ENCODE data around the gene INHBE. TPM values are rescaled to one million over a fixed set of nuclear protein-coding genes. Genes with fewer than 3 reads are reported as not detected.
"Not testable (repeated sequence)": the region's sequence is repeated elsewhere in the genome, so short reads cannot be mapped to it uniquely, and the experiment has no call there.

Gene INHBE, protein sequence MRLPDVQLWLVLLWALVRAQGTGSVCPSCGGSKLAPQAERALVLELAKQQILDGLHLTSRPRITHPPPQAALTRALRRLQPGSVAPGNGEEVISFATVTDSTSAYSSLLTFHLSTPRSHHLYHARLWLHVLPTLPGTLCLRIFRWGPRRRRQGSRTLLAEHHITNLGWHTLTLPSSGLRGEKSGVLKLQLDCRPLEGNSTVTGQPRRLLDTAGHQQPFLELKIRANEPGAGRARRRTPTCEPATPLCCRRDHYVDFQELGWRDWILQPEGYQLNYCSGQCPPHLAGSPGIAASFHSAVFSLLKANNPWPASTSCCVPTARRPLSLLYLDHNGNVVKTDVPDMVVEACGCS
- under 1 TPM in 2 of 3 donors, not detected in 1; 0.24 to 0.27 TPM for total RNA-seq

DNA sequence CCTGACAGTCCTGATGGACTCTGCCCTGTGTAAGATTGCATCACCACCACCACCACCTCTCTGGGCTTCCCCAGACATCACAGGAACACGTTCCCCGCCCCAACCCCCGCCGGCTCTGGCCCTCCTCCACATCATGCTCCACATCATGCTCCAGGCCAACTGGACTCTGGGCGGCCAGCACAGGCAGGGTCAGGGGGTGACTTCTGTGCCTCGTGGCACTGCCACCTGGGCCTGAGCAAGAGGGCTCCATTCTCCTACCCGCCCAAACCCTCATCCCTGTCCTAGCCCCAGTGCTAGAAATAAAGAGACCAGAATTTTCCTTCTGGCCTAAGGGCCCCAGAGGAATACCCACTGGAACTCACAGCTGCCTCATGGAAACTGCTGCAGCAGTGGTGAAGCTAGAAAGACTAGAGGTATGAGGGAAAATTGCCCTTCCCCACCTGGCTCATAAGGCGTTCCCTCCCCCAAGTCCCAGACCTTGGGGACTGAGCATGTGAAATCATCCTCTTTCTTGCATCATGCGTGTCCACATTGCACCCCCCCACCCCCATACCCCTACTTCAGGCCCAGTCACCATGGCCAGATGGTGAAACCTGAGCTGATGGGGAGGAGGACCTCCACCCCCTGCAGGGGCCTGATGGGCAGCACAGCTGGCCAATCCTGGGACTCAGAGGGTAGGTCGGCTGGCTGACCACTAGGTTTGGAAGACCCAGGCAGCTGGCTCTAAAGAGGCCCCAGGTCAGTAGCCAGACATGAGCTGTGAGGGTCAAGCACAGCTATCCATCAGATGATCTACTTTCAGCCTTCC lies at the start of gene INHBE:
INHBE (plus strand) TSS at position 742 of the 808 bp plus-strand sequence. CDS start 230 bp downstream, outside the sequence.
- Mint-ChIP-seq H3K4me1 (ENCODE audit: low read depth) (peaks cover 16% of the 10 kb centered on the region), H3K36me3 (ENCODE audit: insufficient read depth) (no peaks in the 10 kb centered on the region), H3K9me3 (no peaks in the 10 kb centered on the region), H3K27me3 (ENCODE audit: low read depth) (peaks cover 6% of the 10 kb centered on the region), H3K4me3 (peak within 1 kb of the TSS; percentile 68)
- ATAC-seq = no peak
- DNase-seq = no peak

DNA sequence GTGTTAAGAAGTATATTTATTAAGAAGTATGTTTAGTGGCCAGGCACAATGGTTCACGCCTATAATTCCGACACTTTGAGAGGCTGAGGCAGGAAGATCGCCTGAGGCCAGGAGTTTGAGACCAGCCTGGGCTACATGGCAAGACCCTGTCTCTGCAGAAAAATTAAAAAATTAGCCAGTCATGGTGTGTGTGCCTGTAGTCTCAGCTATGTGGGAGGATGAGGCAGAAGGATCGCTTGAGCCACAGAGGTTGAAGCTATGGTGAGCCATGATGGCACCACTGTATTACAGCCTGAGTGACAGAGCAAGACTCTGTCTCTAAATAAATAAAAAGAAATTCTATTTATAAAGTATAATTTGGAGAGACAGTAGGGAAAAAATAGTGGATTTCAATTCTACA lies 44.6 kb upstream of the INHBE start:
- H3K4me3 Mint-ChIP-seq = no peak overlapping the region
- peaks cover 29% of the 10 kb centered on the region for H3K4me1 Mint-ChIP-seq (ENCODE audit: low read depth)
- no peak for ATAC-seq
- DNase-seq = no peak
- peaks cover 4% of the 10 kb centered on the region for H3K36me3 Mint-ChIP-seq (ENCODE audit: insufficient read depth)
- no peaks in the 10 kb centered on the region for H3K27me3 Mint-ChIP-seq (ENCODE audit: low read depth)
- no peaks in the 10 kb centered on the region for H3K9me3 Mint-ChIP-seq

DNA sequence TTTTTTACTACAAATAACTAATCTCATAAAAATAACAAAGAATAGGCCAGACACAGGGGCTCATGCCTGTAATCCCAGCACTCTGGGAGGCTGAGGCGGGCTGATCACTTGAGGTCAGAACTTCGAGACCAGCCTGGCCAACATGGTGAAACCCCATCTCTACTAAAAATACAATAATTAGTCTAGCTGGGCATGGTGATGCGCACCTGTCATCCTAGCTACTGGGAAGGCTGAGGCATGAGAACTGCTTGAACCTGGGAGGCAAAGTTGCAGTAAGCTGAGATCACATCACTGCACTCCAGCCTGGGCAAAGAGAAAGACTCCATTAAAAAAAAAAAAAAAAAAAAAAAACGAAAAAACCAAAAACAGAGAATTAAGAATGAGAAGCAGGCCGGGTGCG lies 40.9 kb upstream of the INHBE start:
- H3K36me3 Mint-ChIP-seq (ENCODE audit: insufficient read depth) = peaks cover 11% of the 10 kb centered on the region
- not testable (repeated sequence) for DNase-seq; H3K9me3 Mint-ChIP-seq; H3K4me3 Mint-ChIP-seq; H3K27me3 Mint-ChIP-seq (ENCODE audit: low read depth); ATAC-seq
- peaks cover 42% of the 10 kb centered on the region for H3K4me1 Mint-ChIP-seq (ENCODE audit: low read depth)

DNA sequence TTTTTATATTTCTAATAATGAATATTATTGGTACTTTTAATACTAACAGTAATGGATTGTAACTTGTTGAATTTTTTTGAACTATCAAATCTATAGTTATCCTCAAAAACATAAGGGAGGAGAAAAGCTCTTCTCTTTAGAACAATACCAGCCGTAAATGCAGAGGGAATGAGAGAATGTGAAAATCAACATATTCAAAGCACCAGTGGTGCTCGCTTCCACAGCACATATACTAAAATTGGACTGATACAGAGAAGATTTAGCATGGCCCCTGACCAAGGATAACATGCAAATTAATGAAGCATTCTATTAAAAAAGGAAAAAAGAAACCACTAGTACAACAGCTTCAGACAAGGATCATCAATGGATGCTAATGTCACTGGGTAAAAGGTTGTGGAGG lies 40.0 kb upstream of the INHBE start:
- H3K4me1 Mint-ChIP-seq (ENCODE audit: low read depth) = peaks cover 43% of the 10 kb centered on the region
- no peak overlapping the region for H3K4me3 Mint-ChIP-seq
- no peak for ATAC-seq
- no peak for DNase-seq
- H3K36me3 Mint-ChIP-seq (ENCODE audit: insufficient read depth) = peaks cover 11% of the 10 kb centered on the region
- no peaks in the 10 kb centered on the region for H3K27me3 Mint-ChIP-seq (ENCODE audit: low read depth)
- H3K9me3 Mint-ChIP-seq = no peaks in the 10 kb centered on the region

DNA sequence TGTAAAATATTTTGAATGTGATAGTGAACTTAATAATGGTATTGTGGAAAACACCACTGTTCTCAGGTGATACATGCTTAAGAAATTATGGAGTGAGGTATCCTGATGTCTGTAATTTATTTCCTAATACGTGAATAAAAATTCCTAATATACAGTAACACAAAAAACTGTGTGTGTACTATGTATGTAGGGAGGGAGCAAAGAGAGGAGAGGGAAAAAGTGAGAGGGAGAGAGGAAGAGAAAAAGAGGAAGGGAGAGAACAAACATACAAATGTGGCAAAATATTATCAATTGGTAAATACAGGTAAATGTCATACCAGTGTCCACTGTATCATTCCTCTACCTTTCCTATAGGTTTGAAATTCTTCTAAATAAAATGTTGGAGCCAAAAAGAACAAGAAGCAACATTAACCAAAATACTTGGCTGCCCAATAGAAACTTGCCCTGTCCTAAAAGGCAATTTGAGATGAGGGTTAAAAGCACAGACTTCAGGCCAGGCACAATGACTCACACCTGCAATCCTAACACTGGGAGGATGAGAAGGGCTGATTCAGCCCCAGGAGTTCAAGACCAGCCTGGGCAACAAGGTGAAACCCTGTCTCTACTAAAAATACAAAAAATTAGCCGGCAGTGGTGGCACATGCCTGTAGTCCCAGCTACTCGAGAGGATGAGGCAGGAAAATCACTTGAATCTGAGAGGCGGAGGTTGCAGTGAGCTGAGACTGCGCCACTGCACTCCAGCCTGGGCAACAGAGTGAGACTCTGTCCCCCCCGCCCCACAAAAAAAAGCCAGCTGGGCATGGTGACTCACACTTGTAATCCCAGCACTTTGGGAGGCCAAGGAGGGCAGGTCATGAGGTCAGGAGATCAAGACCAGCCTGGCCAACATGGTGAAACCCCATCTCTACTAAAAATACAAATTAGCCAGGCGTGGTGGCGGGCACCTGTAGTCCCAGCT lies 38.8 kb upstream of the INHBE start:
- Mint-ChIP-seq H3K27me3 (ENCODE audit: low read depth) (no peaks in the 10 kb centered on the region), H3K4me3 (no peak overlapping the region), H3K9me3 (no peaks in the 10 kb centered on the region), H3K4me1 (ENCODE audit: low read depth) (peaks cover 43% of the 10 kb centered on the region), H3K36me3 (ENCODE audit: insufficient read depth) (peaks cover 18% of the 10 kb centered on the region)
- no peak for ATAC-seq
- DNase-seq = no peak

DNA sequence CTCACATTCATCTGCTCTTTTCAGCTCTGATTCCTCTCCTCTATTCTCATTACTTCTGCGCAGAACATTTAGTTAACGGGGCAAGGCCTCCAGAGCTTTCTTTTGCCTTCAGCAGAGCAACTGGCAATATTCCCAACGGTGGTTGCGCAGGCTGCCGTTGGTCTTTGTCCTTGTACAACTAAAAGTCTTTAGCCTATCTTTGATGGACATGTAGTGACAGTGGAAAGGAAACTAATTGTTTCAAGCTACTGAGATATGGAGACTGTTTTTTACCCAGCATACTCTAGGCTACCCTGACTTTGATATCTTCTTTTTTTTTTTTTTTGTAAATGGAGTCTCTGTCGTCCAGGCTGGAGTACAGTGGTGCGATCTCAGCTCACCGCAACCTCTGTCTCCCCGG lies 36.9 kb upstream of the INHBE start:
- Mint-ChIP-seq H3K36me3 (ENCODE audit: insufficient read depth) (peaks cover 16% of the 10 kb centered on the region), H3K4me1 (ENCODE audit: low read depth) (peaks cover 39% of the 10 kb centered on the region), H3K9me3 (no peaks in the 10 kb centered on the region), H3K4me3 (no peak overlapping the region), H3K27me3 (ENCODE audit: low read depth) (no peaks in the 10 kb centered on the region)
- ATAC-seq = no peak
- no peak for DNase-seq

DNA sequence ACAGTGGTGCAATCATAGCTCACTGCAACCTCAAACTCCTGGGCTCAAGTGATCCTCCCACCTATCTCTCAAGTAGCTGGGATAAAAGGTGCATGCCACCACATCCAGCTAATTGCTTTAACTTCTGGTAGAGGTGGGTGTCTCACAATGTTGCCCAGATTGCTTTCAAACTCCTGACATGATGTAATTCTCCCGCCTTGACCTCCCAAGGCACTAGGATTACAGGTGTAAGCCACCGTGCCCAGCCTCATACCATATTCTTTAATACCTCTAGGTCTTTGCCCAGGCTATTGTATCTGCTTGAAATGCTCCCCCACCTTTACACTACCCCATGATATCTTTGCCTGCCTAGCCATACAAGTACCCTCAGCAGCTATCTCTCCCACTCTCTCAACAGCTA lies 35.6 kb upstream of the INHBE start:
- H3K27me3 Mint-ChIP-seq (ENCODE audit: low read depth) = no peaks in the 10 kb centered on the region
- ATAC-seq (no peak), DNase-seq (no peak)
- H3K4me3 Mint-ChIP-seq = no peak overlapping the region
- no peaks in the 10 kb centered on the region for H3K9me3 Mint-ChIP-seq
- peaks cover 18% of the 10 kb centered on the region for H3K36me3 Mint-ChIP-seq (ENCODE audit: insufficient read depth)
- peaks cover 40% of the 10 kb centered on the region for H3K4me1 Mint-ChIP-seq (ENCODE audit: low read depth)

DNA sequence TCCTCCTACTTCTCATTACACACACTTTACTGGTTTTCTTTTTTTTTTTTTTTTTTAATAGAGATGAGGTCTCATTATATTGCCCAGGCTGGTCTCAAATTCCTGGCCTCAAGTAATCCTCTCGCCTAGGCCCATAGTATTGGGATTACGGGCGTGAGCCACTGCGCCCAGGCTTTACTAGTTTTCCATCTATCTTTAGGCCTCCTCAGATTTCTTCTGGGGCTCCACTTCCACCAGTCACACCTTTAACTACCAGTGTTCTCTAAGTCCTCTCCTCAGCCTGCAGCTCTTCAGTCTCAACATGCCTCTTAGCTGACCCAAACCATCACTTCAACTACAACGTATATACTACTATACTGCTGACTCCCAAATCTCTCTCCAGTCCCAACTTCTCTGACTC lies 34.6 kb upstream of the INHBE start:
- Mint-ChIP-seq H3K36me3 (ENCODE audit: insufficient read depth) (peaks cover 19% of the 10 kb centered on the region), H3K27me3 (ENCODE audit: low read depth) (no peaks in the 10 kb centered on the region), H3K9me3 (no peaks in the 10 kb centered on the region), H3K4me1 (ENCODE audit: low read depth) (peaks cover 36% of the 10 kb centered on the region), H3K4me3 (no peak overlapping the region)
- DNase-seq = no peak
- no peak for ATAC-seq

DNA sequence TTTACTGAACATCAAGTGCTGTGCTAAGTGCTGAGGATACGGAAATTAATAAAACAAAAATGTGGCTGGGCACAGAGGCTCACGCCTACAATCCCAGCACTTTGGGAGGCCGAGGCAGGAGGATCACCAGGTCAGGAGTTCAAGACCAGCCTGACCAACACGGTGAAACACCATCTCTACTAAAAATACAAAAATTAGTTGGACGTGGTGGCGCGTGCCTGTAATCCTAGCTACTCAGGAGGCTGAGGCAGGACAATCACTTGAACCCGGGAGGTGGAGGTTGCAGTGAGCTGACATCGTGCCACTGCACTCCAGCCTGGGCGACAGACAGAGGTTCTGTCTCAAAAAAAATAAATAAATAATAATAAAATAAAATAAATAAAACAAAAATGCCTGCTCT lies 28.2 kb upstream of the INHBE start:
- H3K27me3 Mint-ChIP-seq (ENCODE audit: low read depth) = not testable (repeated sequence)

DNA sequence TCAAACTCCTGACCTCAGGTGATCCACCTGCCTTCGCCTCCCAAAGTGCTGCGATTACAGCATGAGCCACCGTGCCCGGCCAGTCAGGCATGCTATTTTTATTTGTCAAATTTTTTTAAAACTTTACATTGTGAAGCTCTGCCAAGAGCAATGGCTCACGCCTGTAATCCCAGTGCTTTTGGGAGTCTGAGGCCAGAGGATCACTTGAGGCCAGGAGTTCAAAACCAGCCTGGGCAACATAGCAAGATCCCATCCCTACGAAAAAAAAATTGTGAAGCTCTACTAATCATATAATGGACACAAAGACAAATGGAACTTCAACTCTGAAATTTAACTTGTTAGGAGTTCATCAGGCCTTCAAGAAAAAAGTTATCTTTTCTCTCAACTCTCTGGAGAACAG lies 26.1 kb upstream of the INHBE start:
- ATAC-seq = no peak
- Mint-ChIP-seq H3K36me3 (ENCODE audit: insufficient read depth) (peaks cover 3% of the 10 kb centered on the region), H3K27me3 (ENCODE audit: low read depth) (no peaks in the 10 kb centered on the region), H3K9me3 (no peaks in the 10 kb centered on the region), H3K4me1 (ENCODE audit: low read depth) (peaks cover 37% of the 10 kb centered on the region), H3K4me3 (peak overlapping the region; percentile 99)
- no peak for DNase-seq

More for the DNA sequence above, 28.2 kb upstream of the INHBE start:
- not testable (repeated sequence) for DNase-seq; H3K36me3 Mint-ChIP-seq (ENCODE audit: insufficient read depth); H3K4me3 Mint-ChIP-seq; ATAC-seq; H3K9me3 Mint-ChIP-seq
- H3K4me1 Mint-ChIP-seq (ENCODE audit: low read depth) = peaks cover 39% of the 10 kb centered on the region

DNA sequence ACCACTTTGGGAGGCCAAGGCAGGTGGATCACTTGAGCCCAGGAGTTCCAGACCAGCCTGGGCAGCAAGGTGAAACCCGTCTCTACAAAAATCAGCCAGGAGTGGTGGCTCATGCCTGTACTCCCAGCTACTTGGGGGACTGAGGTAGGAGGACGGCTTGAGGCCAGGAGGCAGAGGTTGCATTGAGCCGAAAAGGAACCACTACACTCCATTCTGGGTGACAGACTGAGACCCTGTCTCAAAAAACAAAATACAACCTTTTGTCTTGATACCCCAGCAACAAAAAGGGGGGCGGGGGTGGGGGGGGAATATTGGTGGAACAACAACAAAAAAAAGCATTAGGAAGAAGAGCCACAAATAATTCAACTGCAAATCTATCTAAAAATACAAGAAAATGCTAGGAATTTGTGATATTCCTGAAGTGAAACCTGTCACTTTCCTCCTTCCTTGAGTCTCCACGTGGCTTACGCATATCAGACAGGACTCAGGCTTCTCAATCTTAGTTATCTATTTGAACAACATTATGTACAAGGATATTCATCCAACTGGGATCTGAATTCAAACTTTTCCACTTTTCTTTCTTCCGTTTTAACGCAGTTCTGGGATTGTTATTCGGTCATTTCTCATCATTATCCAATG lies 25.5 kb upstream of the INHBE start:
- Mint-ChIP-seq H3K36me3 (ENCODE audit: insufficient read depth) (no peaks in the 10 kb centered on the region), H3K27me3 (ENCODE audit: low read depth) (no peaks in the 10 kb centered on the region), H3K9me3 (no peaks in the 10 kb centered on the region), H3K4me1 (ENCODE audit: low read depth) (peaks cover 35% of the 10 kb centered on the region), H3K4me3 (peak overlapping the region; percentile 99)
- no peak for ATAC-seq
- DNase-seq = no peak

DNA sequence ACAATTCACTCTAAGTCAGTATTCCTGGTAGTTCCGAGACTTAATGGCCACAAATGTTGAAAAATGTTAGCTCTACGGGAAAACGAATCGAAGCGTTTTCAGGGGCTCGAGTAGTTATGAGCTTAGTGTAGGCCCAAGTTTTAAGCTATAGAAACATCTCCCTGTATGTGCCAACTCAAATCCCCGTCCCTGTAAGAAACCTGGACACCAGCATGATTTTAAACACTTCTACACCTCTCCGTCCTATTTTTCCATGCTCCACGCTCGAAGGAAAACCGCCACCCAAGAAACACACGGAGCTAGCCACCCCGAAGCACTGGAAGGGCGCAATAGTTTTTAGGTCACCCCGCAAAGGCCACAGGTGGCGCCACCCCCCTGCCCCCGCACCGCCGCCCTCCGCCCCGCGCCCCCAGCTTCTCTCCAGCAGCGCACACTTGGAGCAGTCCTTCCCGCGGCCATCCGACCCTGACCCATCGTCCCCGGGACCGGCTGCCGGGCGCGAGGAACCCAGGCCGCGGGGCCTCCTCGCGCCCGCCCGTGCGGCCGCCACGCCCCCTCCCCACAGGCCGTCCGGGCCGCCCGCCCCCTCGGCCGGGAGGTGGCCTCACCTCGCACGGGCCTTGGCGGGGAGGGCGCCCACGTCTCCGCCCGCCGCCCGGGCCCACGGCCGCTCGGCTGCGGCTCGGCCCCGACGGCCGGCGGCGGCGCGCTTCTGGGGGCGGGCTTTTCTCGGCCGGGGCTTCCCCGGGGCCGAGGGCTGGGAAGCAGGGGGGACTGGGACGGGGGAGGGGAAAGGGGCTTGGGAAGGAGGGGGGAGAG lies 24.8 kb upstream of the INHBE start:
- Mint-ChIP-seq H3K4me1 (ENCODE audit: low read depth) (peaks cover 38% of the 10 kb centered on the region), H3K36me3 (ENCODE audit: insufficient read depth) (no peaks in the 10 kb centered on the region), H3K9me3 (no peaks in the 10 kb centered on the region), H3K4me3 (peak overlapping the region; percentile 99), H3K27me3 (ENCODE audit: low read depth) (no peaks in the 10 kb centered on the region)
- ATAC-seq = peak; percentile 64 to 69
- peak; percentile 32 for DNase-seq

DNA sequence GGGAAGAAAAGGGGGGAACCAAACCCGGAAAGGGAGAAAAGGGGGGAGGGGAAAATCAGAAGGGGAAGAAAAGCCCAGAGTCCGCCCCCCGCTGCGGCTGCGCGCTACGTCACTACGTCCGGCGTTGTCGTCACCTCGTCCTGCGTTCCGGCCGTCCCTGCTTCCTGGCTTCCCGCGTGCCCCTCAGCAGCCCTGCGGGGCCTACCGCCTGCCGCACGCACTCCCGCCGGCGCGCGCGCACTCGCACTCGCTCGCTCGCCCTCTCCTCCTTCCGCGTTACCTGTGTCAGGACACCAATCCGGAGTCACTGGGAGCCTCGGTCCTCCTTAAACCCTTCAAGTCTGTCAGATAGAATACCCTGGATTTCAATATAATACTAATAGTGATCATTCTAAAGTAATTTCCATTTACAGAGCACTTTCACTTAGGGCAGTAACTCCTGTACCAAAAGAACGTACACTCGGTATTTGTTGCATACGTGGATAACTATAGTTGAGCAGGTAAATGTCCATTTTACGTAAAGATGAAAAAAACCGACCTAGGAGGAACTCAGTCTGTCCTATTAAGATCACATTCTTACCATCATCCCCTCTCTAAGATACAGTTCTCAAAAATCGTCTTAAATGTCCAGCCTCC lies 24.1 kb upstream of the INHBE start, which contains the start of gene R3HDM2:
R3HDM2 (minus strand) TSS at position 113 of the 636 bp plus-strand sequence. CDS start 120,615 bp downstream, outside the sequence.
- no peaks in the 10 kb centered on the region for H3K27me3 Mint-ChIP-seq (ENCODE audit: low read depth)
- no peaks in the 10 kb centered on the region for H3K36me3 Mint-ChIP-seq (ENCODE audit: insufficient read depth)
- peaks cover 37% of the 10 kb centered on the region for H3K4me1 Mint-ChIP-seq (ENCODE audit: low read depth)
- H3K4me3 Mint-ChIP-seq = peak within 1 kb of the TSS; percentile 99
- peak; percentile 94 to 97 for ATAC-seq
- H3K9me3 Mint-ChIP-seq = no peaks in the 10 kb centered on the region
- peak; percentile 96 for DNase-seq
